ENCODE measurements around the gene RAPGEF4.

Gene RAPGEF4

GRCh38 chr2:172914341-172915008 is 178.8 kb downstream of the RAPGEF4 start:
- no peak for DNase-seq (ENCODE audit: low read depth)
- no peak for TF ChIP-seq CTCF (IDR thresholded peaks at IDR 0.05; ENCODE audit: control insufficient read depth, extremely low read depth, insufficient read depth)
- no peak overlapping the region for H3K4me3 ChIP-seq (ENCODE audit: low read depth, low read length)

GRCh38 chr2:172917716-172918115 is 182.1 kb downstream of the RAPGEF4 start:
- no peak for TF ChIP-seq CTCF (IDR thresholded peaks at IDR 0.05; ENCODE audit: control insufficient read depth, extremely low read depth, insufficient read depth)
- H3K4me3 ChIP-seq (ENCODE audit: low read depth, low read length) = no peak overlapping the region
- no peak for DNase-seq (ENCODE audit: low read depth)

- no peak for DNase-seq (ENCODE audit: low read depth)
- H3K4me3 ChIP-seq (ENCODE audit: low read depth, low read length) = no peak overlapping the region
- no peak for TF ChIP-seq CTCF (IDR thresholded peaks at IDR 0.05; ENCODE audit: control insufficient read depth, extremely low read depth, insufficient read depth)
Observed at GRCh38 chr2:172919732-172920131, 184.1 kb downstream of the RAPGEF4 start.

GRCh38 chr2:172921532-172922236 is 186.0 kb downstream of the RAPGEF4 start:
- DNase-seq (ENCODE audit: low read depth) = no peak
- TF ChIP-seq CTCF (IDR thresholded peaks at IDR 0.05; ENCODE audit: control insufficient read depth, extremely low read depth, insufficient read depth) = no peak
- H3K4me3 ChIP-seq (ENCODE audit: low read depth, low read length) = no peak overlapping the region

- no peak for TF ChIP-seq CTCF (IDR thresholded peaks at IDR 0.05; ENCODE audit: control insufficient read depth, extremely low read depth, insufficient read depth)
- no peak overlapping the region for H3K4me3 ChIP-seq (ENCODE audit: low read depth, low read length)
- no peak for DNase-seq (ENCODE audit: low read depth)
Observed at GRCh38 chr2:172922306-172922705, 186.7 kb downstream of the RAPGEF4 start.

- no peak for DNase-seq (ENCODE audit: low read depth)
- H3K4me3 ChIP-seq (ENCODE audit: low read depth, low read length) = no peak overlapping the region
- no peak for TF ChIP-seq CTCF (IDR thresholded peaks at IDR 0.05; ENCODE audit: control insufficient read depth, extremely low read depth, insufficient read depth)
Observed at GRCh38 chr2:172922815-172923214, 187.2 kb downstream of the RAPGEF4 start.
